GM12875 (cell line): Measurements from ENCODE around the gene DHRS13.

Experiments
- H3K4me3 ChIP-seq: one replicate; pipeline ENCODE4 v1.5.1; 2011; ENCODE audit warnings: low read depth, low read length, control low read depth
- CTCF ChIP-seq: IDR thresholded peaks from 2 replicates; pipeline ENCODE4 v1.5.1; 2011; ENCODE audit warnings: low read depth, mild to moderate bottlenecking, control low read depth, inconsistent platforms, low read length, moderate library complexity, borderline replicate concordance; ENCODE audit not compliant: insufficient read depth

The DHRS13 gene

DNA sequence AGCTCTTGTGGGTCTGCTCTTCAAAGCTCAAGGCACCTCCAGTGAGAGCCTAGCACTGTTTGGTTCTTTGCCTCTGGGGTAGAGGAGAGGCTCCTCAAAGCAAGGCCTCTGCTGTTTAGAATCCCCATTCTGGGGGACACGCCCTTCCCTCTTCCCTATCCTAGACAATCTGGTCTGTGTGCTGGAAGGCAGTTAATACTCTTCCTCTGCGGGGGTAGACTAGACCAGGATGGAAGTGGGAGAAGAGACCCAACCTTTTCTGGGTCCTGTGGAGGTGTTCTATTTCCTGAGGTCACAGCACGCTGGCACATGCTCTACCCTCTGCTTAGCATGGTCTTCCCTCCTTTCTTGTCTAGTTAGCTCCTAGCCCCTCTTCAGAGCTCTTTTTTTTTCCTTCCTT, 40.3 kb downstream of the DHRS13 start:
- no peak for TF ChIP-seq CTCF
- no peak overlapping the region for H3K4me3 ChIP-seq

- no peak overlapping the region for H3K4me3 ChIP-seq
- no peak for TF ChIP-seq CTCF
Measured at GRCh38 chr17:28861393-28862203, 41.3 kb downstream of the DHRS13 start.

DNA sequence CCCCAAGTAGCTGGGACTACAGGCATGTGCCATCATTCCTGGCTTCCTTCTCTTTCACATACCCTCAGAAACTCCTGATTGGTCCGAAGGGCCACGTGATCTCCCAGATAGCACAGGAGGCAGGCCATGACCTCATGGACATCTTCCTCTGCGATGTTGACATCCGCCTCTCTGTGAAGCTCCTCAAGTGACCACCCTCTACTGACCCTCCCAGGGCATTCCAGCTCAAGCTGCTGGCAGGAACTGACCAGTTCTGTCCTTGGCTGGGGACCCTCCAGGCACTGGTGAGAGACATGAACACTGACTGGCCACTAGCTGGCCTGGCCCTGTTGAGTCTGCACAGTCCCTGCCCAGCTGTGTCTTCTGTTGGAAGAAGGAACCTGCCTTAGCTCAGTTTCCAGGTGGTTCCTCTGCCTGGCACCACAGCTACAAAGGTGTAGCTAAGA, 42.5 kb downstream of the DHRS13 start:
- TF ChIP-seq CTCF = no peak
- no peak overlapping the region for H3K4me3 ChIP-seq

DNA sequence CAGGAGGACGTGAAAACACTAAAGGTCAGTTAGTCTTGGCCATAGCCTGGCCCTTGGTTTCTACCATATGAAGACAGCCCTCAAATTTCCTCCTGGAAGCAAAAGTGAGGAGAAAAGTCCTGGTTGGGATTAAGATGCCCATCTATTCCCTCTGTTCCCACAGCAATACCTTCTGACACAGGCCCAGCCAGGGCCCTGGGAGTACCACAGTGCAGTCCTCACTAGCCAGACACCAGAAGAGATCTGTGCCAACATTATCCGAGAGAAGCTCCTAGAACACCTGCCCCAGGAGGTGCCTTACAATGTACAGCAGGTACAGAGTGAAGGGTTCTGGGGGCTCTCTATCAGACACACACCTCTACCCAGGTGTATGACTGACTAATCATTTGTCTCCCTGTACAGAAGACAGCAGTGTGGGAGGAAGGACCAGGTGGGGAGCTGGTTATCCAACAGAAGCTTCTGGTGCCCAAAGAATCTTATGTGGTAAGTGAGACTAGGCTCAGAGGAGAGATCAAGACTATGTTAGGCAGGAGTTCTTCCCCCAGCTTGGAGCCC, 44.0 kb downstream of the DHRS13 start:
- no peak overlapping the region for H3K4me3 ChIP-seq
- no peak for TF ChIP-seq CTCF

DNA sequence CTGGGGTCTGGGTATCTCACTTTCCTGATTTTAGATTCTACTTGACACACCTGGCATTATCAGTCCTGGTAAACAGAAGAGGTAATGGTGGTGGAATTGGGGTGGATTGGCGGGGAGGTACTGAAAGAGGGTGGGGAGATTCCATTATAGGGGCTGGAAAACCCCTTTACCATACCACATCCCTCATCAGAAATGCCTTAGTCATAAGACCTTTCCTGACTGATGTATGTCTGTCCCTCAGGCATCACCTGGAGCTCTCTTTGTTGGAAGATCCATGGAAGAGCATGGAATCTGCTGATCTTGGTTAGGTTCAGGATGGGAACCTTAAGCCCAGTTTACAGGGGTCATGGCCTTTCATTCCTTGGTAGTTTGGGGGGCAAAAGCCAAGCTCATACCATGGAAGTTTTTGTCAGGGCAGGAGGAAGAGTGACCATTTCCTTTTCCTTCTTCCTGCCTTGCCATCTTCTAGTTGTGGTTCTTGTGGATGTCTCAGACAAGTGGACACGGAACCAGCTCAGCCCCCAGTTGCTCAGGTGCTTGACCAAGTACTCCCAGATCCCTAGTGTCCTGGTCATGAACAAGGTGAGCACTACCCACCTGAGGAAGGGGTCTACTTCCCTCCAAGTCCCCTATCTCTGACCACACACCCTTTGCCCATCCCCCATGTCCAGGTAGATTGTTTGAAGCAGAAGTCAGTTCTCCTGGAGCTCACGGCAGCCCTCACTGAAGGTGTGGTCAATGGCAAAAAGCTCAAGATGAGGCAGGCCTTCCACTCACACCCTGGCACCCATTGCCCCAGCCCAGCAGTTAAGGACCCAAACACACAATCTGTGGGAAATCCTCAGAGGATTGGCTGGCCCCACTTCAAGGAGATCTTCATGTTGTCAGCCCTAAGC, 44.7 kb downstream of the DHRS13 start:
- no peak for TF ChIP-seq CTCF
- H3K4me3 ChIP-seq = no peak overlapping the region

DNA sequence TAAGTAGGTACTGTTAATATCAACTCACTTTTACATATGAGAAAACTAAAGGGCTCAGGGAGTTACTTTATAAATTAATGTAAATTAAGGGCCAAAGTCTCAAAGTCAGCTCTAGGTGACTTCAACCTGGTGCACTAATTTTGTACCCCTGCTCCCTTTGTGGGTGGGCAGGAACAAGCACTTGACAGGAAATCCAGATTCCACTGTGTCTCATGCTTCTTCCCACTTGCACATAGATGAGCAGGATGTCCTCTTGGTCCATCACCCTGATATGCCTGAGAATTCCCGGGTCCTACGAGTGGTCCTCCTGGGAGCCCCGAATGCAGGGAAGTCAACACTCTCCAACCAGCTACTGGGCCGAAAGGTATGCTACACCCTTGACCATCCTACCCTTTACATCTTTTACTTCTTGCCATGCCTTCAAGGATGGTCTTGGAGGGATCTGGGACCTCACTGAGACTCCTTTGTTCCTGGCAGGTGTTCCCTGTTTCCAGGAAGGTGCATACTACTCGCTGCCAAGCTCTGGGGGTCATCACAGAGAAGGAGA, 46.8 kb downstream of the DHRS13 start:
- no peak overlapping the region for H3K4me3 ChIP-seq

More for the DNA sequence above, 46.8 kb downstream of the DHRS13 start:
- no peak for TF ChIP-seq CTCF
